Suprapubic skin (tissue), 3 donors: ENCODE measurements around the gene PDK1.

ENCODE experiments used
- CTCF ChIP-seq, 2 donors: fragments of 200-600 bp in 1 of 2; fragments of 450-650 bp in 1 of 2; sonication (generic) in 1 of 2; IDR thresholded peaks; one replicate each; pipeline ENCODE4 v1.5.1; 2016 to 2019; ENCODE audit warnings: antibody characterized with exemption in 2 of 2, mild to moderate bottlenecking in 1 of 2, moderate library complexity in 1 of 2
- POLR2A ChIP-seq, 2 donors: fragments of 450-650 bp; IDR thresholded peaks; one replicate each; pipeline ENCODE4 v1.6.1; 2017; ENCODE audit warnings: antibody characterized with exemption in 2 of 2, mild to moderate bottlenecking in 2 of 2, moderate library complexity in 2 of 2

DNA sequence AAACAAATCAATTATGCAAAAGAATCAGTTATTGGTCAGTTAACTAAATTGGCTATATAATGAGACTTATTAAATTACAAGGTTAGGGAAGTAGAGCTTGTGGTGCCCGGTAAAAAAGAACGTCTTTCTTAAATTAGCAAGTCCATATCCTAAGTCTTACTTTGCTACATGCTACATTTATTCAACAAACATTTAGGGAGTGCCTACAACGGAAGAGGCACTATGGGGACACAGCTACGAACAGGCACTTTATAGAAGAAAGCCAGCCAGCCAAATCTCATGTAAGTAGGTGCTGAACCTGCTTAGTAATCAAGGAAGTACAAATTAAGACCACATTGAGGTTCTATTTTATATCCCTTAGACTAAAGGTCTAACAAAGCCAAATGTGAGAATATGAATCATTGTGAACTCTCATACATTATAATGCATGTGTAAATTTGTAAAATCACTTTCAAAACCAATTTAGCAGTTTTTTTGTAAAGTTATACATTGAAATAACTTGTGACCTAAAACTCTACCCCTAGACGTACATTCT lies 59.9 kb downstream of the PDK1 start:
- no peak for TF ChIP-seq CTCF (IDR thresholded peaks at IDR 0.05)
- no peak for TF ChIP-seq POLR2A (IDR thresholded peaks at IDR 0.05)
